ENCODE results near the gene PPP1R15B.
A peak's percentile ranks its signal among the peaks of the same experiment; 100 is the strongest.

Gene PPP1R15B

DNA sequence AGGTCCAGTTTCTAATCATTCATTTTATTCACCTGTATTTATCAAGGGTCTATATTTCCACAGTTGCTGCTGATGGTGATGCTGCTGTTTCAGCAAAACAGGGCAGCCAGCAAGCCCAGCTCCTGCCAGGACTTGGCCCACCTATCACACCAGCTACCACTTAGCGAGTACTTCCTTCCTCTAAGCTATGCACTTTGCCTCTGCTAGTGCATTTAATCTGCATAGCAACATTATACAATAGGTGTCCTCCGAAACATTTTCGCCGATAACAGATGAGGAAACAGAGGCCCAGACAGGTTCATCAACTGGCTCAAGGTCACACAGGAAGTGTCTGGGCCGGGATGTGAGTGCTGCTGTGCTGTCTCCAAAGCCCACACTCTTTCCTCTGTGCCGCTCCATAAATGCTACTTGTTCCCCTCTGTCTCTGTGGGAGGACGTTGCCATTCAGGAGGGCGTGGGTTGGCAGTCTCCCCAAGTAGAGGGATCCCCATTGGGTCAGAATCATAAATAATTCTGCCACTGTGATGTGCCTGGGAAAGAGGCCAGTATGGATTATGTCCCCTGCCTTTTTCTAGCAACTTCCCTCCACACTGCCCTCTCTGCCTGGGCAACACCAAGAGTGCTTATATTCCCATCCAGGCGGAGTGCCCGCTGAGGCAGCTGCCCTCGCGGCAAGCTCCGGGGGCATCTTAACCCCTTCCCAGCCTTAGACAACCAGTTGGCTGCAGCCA is 42.5 kb downstream of the PPP1R15B start:
- no peak for DNase-seq (ENCODE audit: low spot score)
- in situ Hi-C loops (cut with MboI; ENCODE audit: low sequenced_read_pairs, unreplicated experiment), result loop anchor here (10.0 kb wide), 1 partner anchor 204 kb away; the partner anchor contains the start of gene REN
- TF ChIP-seq, protein P1, sequence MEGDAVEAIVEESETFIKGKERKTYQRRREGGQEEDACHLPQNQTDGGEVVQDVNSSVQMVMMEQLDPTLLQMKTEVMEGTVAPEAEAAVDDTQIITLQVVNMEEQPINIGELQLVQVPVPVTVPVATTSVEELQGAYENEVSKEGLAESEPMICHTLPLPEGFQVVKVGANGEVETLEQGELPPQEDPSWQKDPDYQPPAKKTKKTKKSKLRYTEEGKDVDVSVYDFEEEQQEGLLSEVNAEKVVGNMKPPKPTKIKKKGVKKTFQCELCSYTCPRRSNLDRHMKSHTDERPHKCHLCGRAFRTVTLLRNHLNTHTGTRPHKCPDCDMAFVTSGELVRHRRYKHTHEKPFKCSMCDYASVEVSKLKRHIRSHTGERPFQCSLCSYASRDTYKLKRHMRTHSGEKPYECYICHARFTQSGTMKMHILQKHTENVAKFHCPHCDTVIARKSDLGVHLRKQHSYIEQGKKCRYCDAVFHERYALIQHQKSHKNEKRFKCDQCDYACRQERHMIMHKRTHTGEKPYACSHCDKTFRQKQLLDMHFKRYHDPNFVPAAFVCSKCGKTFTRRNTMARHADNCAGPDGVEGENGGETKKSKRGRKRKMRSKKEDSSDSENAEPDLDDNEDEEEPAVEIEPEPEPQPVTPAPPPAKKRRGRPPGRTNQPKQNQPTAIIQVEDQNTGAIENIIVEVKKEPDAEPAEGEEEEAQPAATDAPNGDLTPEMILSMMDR (IDR thresholded peaks at IDR 0.05; ENCODE audit: borderline replicate concordance, control extremely low read depth, extremely low read depth, insufficient read depth, missing control alignments), result no peak

DNA sequence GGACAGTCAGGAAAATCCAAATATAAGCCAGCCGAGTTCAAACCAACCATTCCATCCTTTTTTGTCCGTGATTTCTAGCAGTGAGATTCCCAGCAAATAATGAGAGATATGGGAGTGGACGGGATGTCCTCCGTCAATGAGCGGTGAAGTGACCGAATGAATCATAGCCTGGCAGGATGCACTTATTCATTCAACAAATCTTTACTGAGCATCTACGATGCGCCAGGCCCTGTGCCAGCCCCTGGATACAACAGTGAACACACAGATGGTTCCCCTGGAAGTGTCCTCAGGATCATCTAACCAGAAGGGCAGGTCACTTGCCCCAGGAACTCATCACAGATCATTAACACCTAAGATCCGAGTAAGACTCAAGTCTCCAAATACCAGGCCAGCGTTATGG is 43.7 kb downstream of the PPP1R15B start:
- TF ChIP-seq, protein P1 (IDR thresholded peaks at IDR 0.05; ENCODE audit: borderline replicate concordance, control extremely low read depth, extremely low read depth, insufficient read depth, missing control alignments), result no peak
- in situ Hi-C loops (cut with MboI; ENCODE audit: low sequenced_read_pairs, unreplicated experiment), result loop anchor here (10.0 kb wide), 1 partner anchor 203 kb away; the partner anchor contains the start of gene REN
- DNase-seq (ENCODE audit: low spot score), result no peak

DNA sequence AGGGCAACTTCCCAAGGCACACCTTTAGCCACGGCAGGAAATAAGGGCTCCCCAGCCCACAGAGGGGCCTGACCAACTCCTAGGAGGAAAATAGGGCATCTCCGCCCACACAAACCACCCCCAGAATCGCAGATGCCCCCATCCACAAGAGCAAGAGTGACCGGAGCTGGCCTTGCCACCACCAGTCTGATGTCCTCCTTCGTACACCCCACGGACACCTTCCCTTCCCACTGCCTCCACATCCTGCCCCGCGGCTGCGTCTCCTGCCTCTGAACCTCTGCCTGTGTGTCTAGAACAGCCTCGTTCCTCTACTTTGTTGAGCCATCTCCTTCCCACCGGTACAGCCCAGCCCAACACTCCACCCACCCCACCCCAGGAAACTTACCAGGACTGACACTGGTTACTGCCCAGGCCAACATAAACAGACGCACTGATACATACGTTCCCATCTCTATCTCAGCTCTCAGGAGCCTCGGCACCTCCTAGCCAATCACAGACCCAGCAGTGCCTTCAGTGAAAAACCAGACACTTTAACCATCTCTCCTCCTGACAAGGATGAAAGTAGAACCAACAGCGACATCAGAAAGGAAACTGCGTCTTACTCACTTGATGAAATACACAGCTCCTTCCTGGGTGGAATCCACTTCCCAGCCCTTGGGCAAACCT is 44.3 kb downstream of the PPP1R15B start:
- TF ChIP-seq, protein P1 (IDR thresholded peaks at IDR 0.05; ENCODE audit: borderline replicate concordance, control extremely low read depth, extremely low read depth, insufficient read depth, missing control alignments), result no peak
- in situ Hi-C loops (cut with MboI; ENCODE audit: low sequenced_read_pairs, unreplicated experiment), result loop anchor here (10.0 kb wide), 1 partner anchor 203 kb away; the partner anchor contains the start of gene REN
- DNase-seq (ENCODE audit: low spot score), result no peak

DNA sequence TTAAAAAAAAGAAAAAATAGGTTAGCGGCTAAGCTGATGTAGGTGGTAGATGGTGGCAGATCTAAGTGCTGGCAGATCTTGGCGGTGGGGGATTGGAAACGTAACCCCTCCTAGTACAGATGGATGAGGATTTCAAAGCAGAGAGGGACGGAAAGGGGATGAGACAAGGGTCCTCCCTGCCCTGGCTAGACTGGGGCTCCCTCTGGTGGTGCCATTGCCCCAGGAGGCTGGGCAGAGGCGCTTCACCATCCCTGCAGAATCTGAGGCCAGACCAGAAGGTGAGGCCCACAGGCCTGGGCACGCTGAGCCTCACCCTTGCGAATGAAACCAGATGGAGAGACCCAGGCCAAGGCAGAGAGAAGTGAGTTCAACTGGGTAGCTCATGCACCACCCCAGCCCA is 44.9 kb downstream of the PPP1R15B start:
- DNase-seq (ENCODE audit: low spot score), result peak; percentile 51
- TF ChIP-seq, protein P1 (IDR thresholded peaks at IDR 0.05; ENCODE audit: borderline replicate concordance, control extremely low read depth, extremely low read depth, insufficient read depth, missing control alignments), result peak; percentile 33
- in situ Hi-C loops (cut with MboI; ENCODE audit: low sequenced_read_pairs, unreplicated experiment), result loop anchor here (10.0 kb wide), 1 partner anchor 202 kb away; the partner anchor contains the start of gene REN

DNA sequence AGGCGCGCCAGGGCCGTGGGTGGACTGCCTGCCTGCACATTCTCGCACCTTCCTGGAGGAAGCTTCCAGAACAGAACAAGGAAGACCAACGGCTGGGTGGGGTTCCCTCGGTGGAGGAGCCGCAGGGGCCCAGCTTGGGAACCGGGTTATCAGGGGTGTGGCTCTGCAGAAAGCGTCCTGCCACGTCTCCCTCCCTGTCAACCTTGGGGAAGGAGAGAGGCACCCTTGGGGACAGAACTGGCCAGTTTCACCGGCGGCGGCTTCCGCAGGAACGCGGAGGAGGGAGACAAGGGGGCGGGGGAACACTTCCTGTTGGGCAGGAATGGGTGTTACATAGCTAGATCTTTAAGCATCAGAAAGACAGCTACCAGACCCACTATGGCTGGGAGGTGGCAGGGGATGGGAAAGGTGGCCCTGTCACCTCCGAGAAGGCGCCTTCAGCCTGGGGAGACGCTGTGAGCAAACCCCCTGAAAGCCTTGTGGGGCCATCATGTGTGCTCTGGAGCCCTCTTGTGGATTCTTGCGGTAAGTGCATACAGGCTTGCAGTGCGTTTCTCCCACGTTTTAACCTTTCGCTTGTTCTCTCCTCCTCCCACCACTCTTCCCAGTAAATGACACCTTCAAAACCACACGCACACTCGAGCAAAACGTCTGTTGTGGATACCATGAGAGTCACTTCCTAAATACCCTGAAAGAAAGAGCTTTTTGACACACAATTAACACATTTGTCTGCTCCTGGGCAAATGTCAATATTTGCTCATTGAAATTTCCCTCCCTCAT is 48.1 kb downstream of the PPP1R15B start:
- DNase-seq (ENCODE audit: low spot score), result peak; percentile 83
- TF ChIP-seq, protein P1 (IDR thresholded peaks at IDR 0.05; ENCODE audit: borderline replicate concordance, control extremely low read depth, extremely low read depth, insufficient read depth, missing control alignments), result peak; percentile 71
- in situ Hi-C loops (cut with MboI; ENCODE audit: low sequenced_read_pairs, unreplicated experiment), result loop anchor here (10.0 kb wide), 1 partner anchor 199 kb away; the partner anchor contains the start of gene REN

DNA sequence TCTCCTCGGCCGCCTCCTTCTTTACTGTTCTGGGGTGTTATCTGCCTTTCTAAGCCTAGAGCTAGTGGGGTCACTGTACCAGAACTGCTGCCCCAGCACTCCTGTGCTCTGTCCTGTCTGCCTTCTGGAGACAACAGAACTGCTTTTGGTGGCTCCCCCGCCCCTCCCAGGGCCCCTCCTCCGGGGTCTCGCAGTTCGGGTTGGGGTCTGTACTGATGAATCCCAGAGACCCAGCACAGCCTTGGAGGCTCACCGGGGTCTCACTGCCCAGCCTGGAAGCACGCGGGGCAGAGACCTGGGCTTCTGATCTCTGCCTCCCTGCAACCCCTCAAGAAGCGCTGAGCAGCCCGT is 48.7 kb downstream of the PPP1R15B start:
- in situ Hi-C loops (cut with MboI; ENCODE audit: low sequenced_read_pairs, unreplicated experiment), result loop anchor here (10.0 kb wide), 1 partner anchor 198 kb away; the partner anchor contains the start of gene REN
- TF ChIP-seq, protein P1 (IDR thresholded peaks at IDR 0.05; ENCODE audit: borderline replicate concordance, control extremely low read depth, extremely low read depth, insufficient read depth, missing control alignments), result no peak
- DNase-seq (ENCODE audit: low spot score), result no peak
